Stimulated activated CD4-positive, alpha-beta T cell treated with anti-CD3 and anti-CD28 coated beads, Interleukin-12 subunit alpha, Interleukin-12 subunit beta, amount 100 ng/mL, for 24 hours (primary cell): Measurements from ENCODE around the gene IL4I1.

Source experiments
- DNase-seq, 2 experiments: peaks; one replicate each; pipeline ENCODE4 v3.0.0-alpha.2; 2020; ENCODE audit warnings: low read depth in 2 of 2

The IL4I1 gene

GRCh38 chr19:49895566-49896297, 955 bp downstream of the IL4I1 start:
- no peak for DNase-seq

- DNase-seq: peak in 1 of 2 experiments; percentile 32
These were observed 1.7 kb downstream of the IL4I1 start for GRCh38 chr19:49894879-49895565.

GRCh38 chr19:49894011-49894664, 2.5 kb downstream of the IL4I1 start:
- no peak for DNase-seq

GRCh38 chr19:49892716-49893115, 4.0 kb downstream of the IL4I1 start:
- DNase-seq: no peak

GRCh38 chr19:49891393-49891792, 5.3 kb downstream of the IL4I1 start:
- no peak for DNase-seq

- DNase-seq: peak in 1 of 2 experiments; percentile 55
These were observed 6.1 kb downstream of the IL4I1 start for GRCh38 chr19:49890349-49891311.

GRCh38 chr19:49889687-49890348, 6.9 kb downstream of the IL4I1 start:
- peak; percentile 43 to 65 for DNase-seq

GRCh38 chr19:49889038-49889686, 7.5 kb downstream of the IL4I1 start:
- no peak for DNase-seq

- no peak for DNase-seq
These were observed 8.2 kb downstream of the IL4I1 start for GRCh38 chr19:49888510-49888824.

GRCh38 chr19:49887665-49888509, 8.8 kb downstream of the IL4I1 start:
- DNase-seq: no peak

GRCh38 chr19:49887037-49887664, 9.5 kb downstream of the IL4I1 start:
- DNase-seq: no peak

- no peak for DNase-seq
These were observed 11.9 kb downstream of the IL4I1 start for GRCh38 chr19:49884760-49885159.

- DNase-seq: no peak
These were observed 12.6 kb downstream of the IL4I1 start for GRCh38 chr19:49884109-49884508.

- DNase-seq: no peak
These were observed 13.6 kb downstream of the IL4I1 start for GRCh38 chr19:49883094-49883493.

GRCh38 chr19:49882643-49883042, 14.0 kb downstream of the IL4I1 start:
- DNase-seq: no peak

- DNase-seq: no peak
These were observed 14.9 kb downstream of the IL4I1 start for GRCh38 chr19:49881672-49882394.

- no peak for DNase-seq
These were observed 15.5 kb downstream of the IL4I1 start for GRCh38 chr19:49881186-49881585.

- no peak for DNase-seq
These were observed 16.4 kb downstream of the IL4I1 start for GRCh38 chr19:49880162-49880869.
